NCI-H748 (cell line): ENCODE measurements around the gene ERN1.

Source experiments
- DNase-seq: peaks from one replicate; lab custom pipeline; 2025; ENCODE audit not compliant: unreplicated experiment; lab: John Stamatoyannopoulos, UW

Gene ERN1

GRCh38 chr17:64111831-64112230, 18.1 kb downstream of the ERN1 start:
- no peak for DNase-seq

- DNase-seq: no peak
These were observed 19.4 kb downstream of the ERN1 start for GRCh38 chr17:64110379-64111152.

GRCh38 chr17:64109400-64109799, 20.5 kb downstream of the ERN1 start:
- DNase-seq: no peak

- DNase-seq: no peak
These were observed 22.3 kb downstream of the ERN1 start for GRCh38 chr17:64107500-64108236.

- no peak for DNase-seq
These were observed 23.0 kb downstream of the ERN1 start for GRCh38 chr17:64106918-64107317.

- no peak for DNase-seq
These were observed 26.3 kb downstream of the ERN1 start for GRCh38 chr17:64103391-64104364.

- DNase-seq: no peak
These were observed 27.1 kb downstream of the ERN1 start for GRCh38 chr17:64102627-64103390.

- no peak for DNase-seq
These were observed 30.4 kb downstream of the ERN1 start for GRCh38 chr17:64099543-64099942.

- no peak for DNase-seq
These were observed 32.6 kb downstream of the ERN1 start for GRCh38 chr17:64097196-64097936.

GRCh38 chr17:64096037-64096436, 33.9 kb downstream of the ERN1 start:
- no peak for DNase-seq

GRCh38 chr17:64095144-64095882, 34.6 kb downstream of the ERN1 start:
- peak; percentile 90 for DNase-seq

GRCh38 chr17:64094412-64094811, 35.5 kb downstream of the ERN1 start:
- no peak for DNase-seq

- DNase-seq: no peak
These were observed 36.9 kb downstream of the ERN1 start for GRCh38 chr17:64092952-64093451.

- DNase-seq: no peak
These were observed 37.8 kb downstream of the ERN1 start for GRCh38 chr17:64092113-64092512.

GRCh38 chr17:64091571-64091970, 38.4 kb downstream of the ERN1 start:
- no peak for DNase-seq

- DNase-seq: no peak
These were observed 38.8 kb downstream of the ERN1 start for GRCh38 chr17:64091116-64091515.

GRCh38 chr17:64090144-64090543, 39.8 kb downstream of the ERN1 start:
- no peak for DNase-seq

GRCh38 chr17:64087252-64088005, 42.5 kb downstream of the ERN1 start:
- no peak for DNase-seq
